K562 (cell line): Measurements from ENCODE around the gene TAS2R7. TPM values are rescaled to one million over a fixed set of nuclear protein-coding genes. Genes with fewer than 3 reads are reported as not detected.
"Not testable (repeated sequence)": the region's sequence is repeated elsewhere in the genome, so short reads cannot be mapped to it uniquely, and the experiment has no call there.

Experiments
- ATAC-seq: fragments of 200-7000 bp; cut with Tn5 transposase; 3 replicates; pipeline ENCODE4 v1.9.1; 2020; ENCODE audit warnings: moderate library complexity
- BruUV-seq: library from RNA; stranded (reverse); fragments of 400-500 nt; replicated peaks from 2 replicates; lab custom pipeline; 2021; lab: Mats Ljungman, UMichigan
- CTCF ChIA-PET: fragments of 300-600 bp; formaldehyde crosslinking; extraction: SDS; loops from one replicate; lab custom pipeline; 2021; ENCODE audit warnings: low intra/inter-chr PET ratio; lab: Yijun Ruan, JAX
- POLR2A ChIA-PET: fragments of 300-600, 350-650 bp; sonication (Branson Sonifier 250); formaldehyde crosslinking; extraction: SDS; loops from one replicate; lab custom pipeline; 2021; ENCODE audit warnings: antibody characterized with exemption, inconsistent platforms; lab: Yijun Ruan, JAX
- DNase-seq, 4 experiments: peaks; one replicate each; pipeline versions ENCODE4 v3.0.0 to v3.0.0-alpha.2; 2011 to 2018; ENCODE audit warnings: low spot score in 3 of 4, mixed read lengths in 3 of 4; ENCODE audit errors: extremely low read depth in 1 of 4
- FAIRE-seq: peaks from 2 replicates; lab custom pipeline; 2011; peaks lifted over from hg19 to GRCh38; lab: Jason Lieb, UNC
- H2AFZ ChIP-seq: 2 replicates; pipeline ENCODE4 v1.6.0; 2011; ENCODE audit warnings: low read depth, low read length, control low read depth, inconsistent platforms
- H3K27ac ChIP-seq: fragments of 200-600 bp; 3 replicates; pipeline ENCODE4 v1.8.0; 2011; ENCODE audit warnings: low read depth, mild to moderate bottlenecking, control low read depth, inconsistent platforms, low read length, moderate library complexity, mixed read lengths; ENCODE audit errors: extremely low read depth
- H3K27me3 ChIP-seq, 2 experiments: fragments of 300-600 bp in 1 of 2; 2 replicates in 1 of 2; 3 replicates in 1 of 2; pipeline versions ENCODE4 v1.6.0 to v1.8.0; 2011; ENCODE audit warnings: inconsistent platforms in 2 of 2, low read length in 2 of 2, mild to moderate bottlenecking in 1 of 2, mixed read lengths in 1 of 2, moderate library complexity in 1 of 2; ENCODE audit not compliant: control insufficient read depth in 2 of 2, insufficient read depth in 2 of 2
- H3K36me3 ChIP-seq: fragments of 300-600 bp; 3 replicates; pipeline ENCODE4 v1.8.0; 2011; ENCODE audit warnings: mild to moderate bottlenecking, low read length, inconsistent platforms; ENCODE audit not compliant: control insufficient read depth, insufficient read depth
- H3K4me1 ChIP-seq, 2 experiments: fragments of 200-600 bp in 1 of 2; replicated peaks in 1 of 2; 2 replicates in 1 of 2; 3 replicates in 1 of 2; pipeline versions ENCODE4 v1.5.1 to v1.8.0; 2011; ENCODE audit warnings: inconsistent platforms in 2 of 2, low read length in 2 of 2, mild to moderate bottlenecking in 1 of 2, mixed read lengths in 1 of 2, moderate library complexity in 1 of 2; ENCODE audit not compliant: control insufficient read depth in 2 of 2, insufficient read depth in 2 of 2
- H3K4me2 ChIP-seq: 2 replicates; pipeline ENCODE4 v1.6.1; 2011; ENCODE audit warnings: low read length, control low read depth, inconsistent platforms, mixed read lengths; ENCODE audit not compliant: insufficient read depth
- H3K4me3 ChIP-seq: fragments of 200-600 bp; sonication (generic), shearing (Covaris generic); 2 replicates; pipeline ENCODE4 v1.5.1; 2016; ENCODE audit warnings: control low read depth, inconsistent platforms
- H3K79me2 ChIP-seq: fragments of 200-600 bp; 3 replicates; pipeline ENCODE4 v1.8.0; 2011; ENCODE audit warnings: low read length, inconsistent platforms; ENCODE audit not compliant: control insufficient read depth, insufficient read depth
- H3K9ac ChIP-seq, 2 experiments: 2 replicates each; pipeline versions ENCODE4 v1.6.0 to v1.6.1; 2011; ENCODE audit warnings: low read depth in 2 of 2, low read length in 2 of 2, control low read depth in 1 of 2, inconsistent platforms in 1 of 2, mild to moderate bottlenecking in 1 of 2, mixed read lengths in 1 of 2; ENCODE audit not compliant: insufficient read depth in 1 of 2
- H3K9me1 ChIP-seq: one replicate; pipeline ENCODE4 v1.6.0; 2011; ENCODE audit warnings: inconsistent platforms, mild to moderate bottlenecking, low read length, moderate library complexity; ENCODE audit not compliant: control insufficient read depth, insufficient read depth
- H3K9me3 ChIP-seq: replicated peaks from 2 replicates; pipeline ENCODE4 v1.5.1; 2011; ENCODE audit warnings: low read depth, low read length, inconsistent platforms; ENCODE audit not compliant: control insufficient read depth, insufficient read depth
- H4K20me1 ChIP-seq: replicated peaks from 2 replicates; pipeline ENCODE4 v1.6.1; 2011; ENCODE audit warnings: low read length, inconsistent platforms, mixed read lengths; ENCODE audit not compliant: control insufficient read depth, insufficient read depth
- ATF3 ChIP-seq, 2 experiments: fragments of 450-650 bp in 1 of 2; sonication (generic) in 1 of 2; formaldehyde crosslinking in 1 of 2; IDR thresholded peaks in 1 of 2; conservative IDR thresholded peaks in 1 of 2; 2 replicates each; pipeline versions ENCODE4 v1.6.1 to v1.8.1; 2016 to 2023; ENCODE audit warnings: mild to moderate bottlenecking in 2 of 2, moderate library complexity in 2 of 2, inconsistent platforms in 1 of 2, missing genetic modification reagents in 1 of 2
- CEBPB ChIP-seq: fragments of 450-650 bp; IDR thresholded peaks from 2 replicates; pipeline ENCODE4 v1.6.1; 2016; ENCODE audit warnings: missing genetic modification characterization, missing compliant biosample characterization
- CEBPG ChIP-seq, 3 experiments: fragments of 200-800 bp in 1 of 3; sonication (Bioruptor generic) in 1 of 3; sonication (generic) in 1 of 3; formaldehyde crosslinking in 1 of 3; IDR thresholded peaks in 2 of 3; conservative IDR thresholded peaks in 1 of 3; 2 replicates each; pipeline versions ENCODE4 v1.6.1 to v1.8.0; 2016 to 2022; ENCODE audit warnings: missing compliant biosample characterization in 2 of 3, missing genetic modification characterization in 2 of 3, mild to moderate bottlenecking in 1 of 3, missing genetic modification reagents in 1 of 3
- HOXB6 ChIP-seq: fragments of 250-450 bp; sonication (Bioruptor Pico); IDR thresholded peaks from 2 replicates; pipeline ENCODE4 v1.5.1; 2022; ENCODE audit warnings: mild to moderate bottlenecking, borderline replicate concordance
- ZNF124 ChIP-seq: sonication (generic); formaldehyde crosslinking; IDR thresholded peaks from 2 replicates; pipeline ENCODE4 v1.8.1; 2022; ENCODE audit warnings: missing genetic modification reagents
- ZNF586 ChIP-seq: fragments of 450-650 bp; formaldehyde crosslinking; conservative IDR thresholded peaks from 2 replicates; pipeline ENCODE4 v1.4.0; 2020; ENCODE audit warnings: mild to moderate bottlenecking, moderate library complexity
- WGBS: fragments of 100-300 bp; shearing (Covaris generic); methylation state at CpG from one replicate; pipeline ENCODE4 v1.1.6; 2016; ENCODE audit warnings: low coverage, mixed read lengths; ENCODE audit not compliant: insufficient coverage; ENCODE audit errors: missing lambda C conversion rate; 5-methylcytosine and 5-hydroxymethylcytosine counted together
- in situ Hi-C: fragments of 300-500 bp; cut with MboI; formaldehyde crosslinking; loops from 4 replicates; pipeline ENCODE4 v1.15.0; 2018; ENCODE audit warnings: inconsistent platforms, mixed read lengths
- intact Hi-C: fragments of 100-400 bp; cut with micrococcal nuclease; formaldehyde crosslinking; loops from 2 replicates; pipeline ENCODE4 v1.14.2; 2022
- polyA plus RNA-seq, 8 experiments: library from polyadenylated mRNA; depleted of rRNA in 4 of 8; stranded (reverse) in 5 of 8; unstranded in 3 of 8; fragments of >200 nt; fragmentation: Nextera tagmentation in 2 of 8; fragmentation: Illumina TruSeq in 1 of 8; extraction: Ambion mirVana in 2 of 8; extraction: Trizol in 1 of 8; gene quantifications; 2 replicates each; pipeline versions ENCODE4 v1.2.1 to v1.2.3, GENCODE V29; 2011 to 2014; ENCODE audit warnings: inconsistent platforms in 1 of 8, missing spikeins in 1 of 8
- total RNA-seq, 7 experiments: library from RNA; depleted of rRNA in 6 of 7; stranded (reverse); fragments of >200 nt in 6 of 7; fragmentation: Illumina TruSeq in 2 of 7; extraction: Trizol in 2 of 7; gene quantifications; 2 replicates each; pipeline versions ENCODE4 v1.2.1 to v1.2.3, GENCODE V29; 2011 to 2021; ENCODE audit warnings: low replicate concordance in 1 of 7
- TF ChIP-seq, protein P1 (sequence below): fragments of 250-450 bp; sonication (Bioruptor Pico); IDR thresholded peaks from 2 replicates; pipeline ENCODE4 v1.4.0; 2020; ENCODE audit warnings: mild to moderate bottlenecking

Gene TAS2R7
- total and polyA plus RNA-seq, 9 of the 15 experiments (the other 6 are each of a cell fraction or from before 2014, with no cell fraction given): not detected

GRCh38 chr12:10794222-10794621 is 8.2 kb downstream of the TAS2R7 start (continued):
- TF ChIP-seq, protein P1, sequence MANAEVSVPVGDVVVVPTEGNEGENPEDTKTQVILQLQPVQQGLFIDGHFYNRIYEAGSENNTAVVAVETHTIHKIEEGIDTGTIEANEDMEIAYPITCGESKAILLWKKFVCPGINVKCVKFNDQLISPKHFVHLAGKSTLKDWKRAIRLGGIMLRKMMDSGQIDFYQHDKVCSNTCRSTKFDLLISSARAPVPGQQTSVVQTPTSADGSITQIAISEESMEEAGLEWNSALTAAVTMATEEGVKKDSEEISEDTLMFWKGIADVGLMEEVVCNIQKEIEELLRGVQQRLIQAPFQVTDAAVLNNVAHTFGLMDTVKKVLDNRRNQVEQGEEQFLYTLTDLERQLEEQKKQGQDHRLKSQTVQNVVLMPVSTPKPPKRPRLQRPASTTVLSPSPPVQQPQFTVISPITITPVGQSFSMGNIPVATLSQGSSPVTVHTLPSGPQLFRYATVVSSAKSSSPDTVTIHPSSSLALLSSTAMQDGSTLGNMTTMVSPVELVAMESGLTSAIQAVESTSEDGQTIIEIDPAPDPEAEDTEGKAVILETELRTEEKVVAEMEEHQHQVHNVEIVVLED: no peak
- no peak for TF ChIP-seq HOXB6

DNA sequence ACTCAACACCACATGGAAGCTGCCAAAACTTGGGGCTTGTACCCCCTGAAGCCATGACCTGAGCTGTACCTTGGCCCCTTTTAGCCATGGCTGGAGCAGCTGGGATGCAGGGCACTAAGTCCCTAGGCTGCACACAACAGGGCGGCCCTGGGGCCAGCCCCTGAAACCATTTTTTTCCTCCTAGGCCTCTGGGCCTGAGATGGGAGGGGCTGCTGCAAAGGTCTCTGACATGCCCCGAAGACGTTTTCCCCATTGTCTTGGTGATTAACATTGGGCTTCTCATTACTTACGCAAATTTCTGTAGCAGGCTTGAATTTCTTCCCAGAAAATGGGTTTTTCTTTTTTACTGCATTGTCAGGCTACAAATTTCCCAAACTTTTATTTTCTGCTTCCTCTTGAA is 10.7 kb downstream of the TAS2R7 start:
- DNase-seq, BruUV-seq, in situ Hi-C loops, H3K79me2 ChIP-seq, H3K4me1 ChIP-seq, H3K36me3 ChIP-seq, H3K27ac ChIP-seq, intact Hi-C loops, POLR2A ChIA-PET, H2AFZ ChIP-seq, CTCF ChIA-PET, FAIRE-seq, H3K9ac ChIP-seq, H3K9me1 ChIP-seq, H3K27me3 ChIP-seq, ATAC-seq, H3K4me3 ChIP-seq, H3K9me3 ChIP-seq, H4K20me1 ChIP-seq, H3K4me2 ChIP-seq: not testable (repeated sequence)
- WGBS: 0% methylated on average over 2 of the region's 4 CpGs

GRCh38 chr12:10783252-10783651 is 19.2 kb downstream of the TAS2R7 start:
- H3K9me1 ChIP-seq: no peaks in the 10 kb centered on the region
- DNase-seq: no peak
- TF ChIP-seq CEBPG (CRISPR knock-in tag; IDR thresholded peaks at IDR 0.05) (no peak), CEBPG (tag; conservative IDR thresholded peaks at IDR 0.05 in 1 of 2, IDR thresholded peaks at IDR 0.05 in 1 of 2) (peak; percentile 22 to 70; a peak in 3 of 4 replicates), ZNF124 (CRISPR knock-in tag) (no peak), ZNF586 (no peak), ATF3 (IDR thresholded peaks at IDR 0.05) (peak; percentile 48; the same call in 1 of the 2 replicates), ATF3 (CRISPR knock-in tag; conservative IDR thresholded peaks at IDR 0.05) (no peak), CEBPB (0 out of 2 replicates have a peak, but pooled peaks have one; percentile 19)
- TF ChIP-seq, all 486 proteins: peak for 3
- Histone ChIP-seq H2AFZ (no peak overlapping the region), H3K27me3 (no peaks in the 10 kb centered on the region), H3K4me3 (no peak overlapping the region), H3K9me3 (no peaks in the 10 kb centered on the region), H4K20me1 (no peaks in the 10 kb centered on the region), H3K79me2 (no peaks in the 10 kb centered on the region), H3K9ac (no peak overlapping the region), H3K4me1 (peaks cover 0 to 2% of the 10 kb centered on the region in 2 experiments; a peak in 1 of 5 replicates), H3K27ac (no peak overlapping the region), H3K4me2 (no peak overlapping the region), H3K36me3 (no peaks in the 10 kb centered on the region)
- BruUV-seq: no TSS peak
- intact Hi-C loops: no loop called here
- CTCF ChIA-PET: no interaction called here
- WGBS: 2% methylated on average over 5 of the region's 5 CpGs
- ATAC-seq: no peak
- in situ Hi-C loops: no loop called here
- FAIRE-seq: no peak
- POLR2A ChIA-PET: no interaction called here
